ENCODE results near the gene MERTK. TPM values are rescaled to one million over a fixed set of nuclear protein-coding genes. Genes with fewer than 3 reads are reported as not detected.

MERTK gene
- total RNA-seq, 4 donors from 2014 or later = 32.4 to 102 (median 75.1) TPM

DNA sequence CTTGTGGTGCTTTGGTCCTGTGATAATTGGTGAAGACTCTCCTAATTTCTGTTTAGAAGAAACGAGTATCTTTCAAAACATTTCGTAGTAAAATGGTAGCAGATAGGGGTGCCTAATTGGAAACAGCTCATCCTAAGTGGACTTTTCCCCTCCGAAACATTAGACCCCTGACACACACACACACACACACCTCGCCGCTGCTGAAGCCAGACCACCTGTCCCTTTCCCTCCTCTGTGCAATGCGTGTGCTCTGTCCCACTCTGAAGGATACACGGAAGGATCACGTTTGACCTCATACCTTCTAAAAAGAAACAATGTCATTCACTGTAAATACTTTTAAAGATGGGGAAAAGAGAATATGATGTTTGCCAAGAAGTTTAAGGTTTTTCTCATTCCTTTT is 120.4 kb downstream of the MERTK start:
- TF ChIP-seq, protein P1, sequence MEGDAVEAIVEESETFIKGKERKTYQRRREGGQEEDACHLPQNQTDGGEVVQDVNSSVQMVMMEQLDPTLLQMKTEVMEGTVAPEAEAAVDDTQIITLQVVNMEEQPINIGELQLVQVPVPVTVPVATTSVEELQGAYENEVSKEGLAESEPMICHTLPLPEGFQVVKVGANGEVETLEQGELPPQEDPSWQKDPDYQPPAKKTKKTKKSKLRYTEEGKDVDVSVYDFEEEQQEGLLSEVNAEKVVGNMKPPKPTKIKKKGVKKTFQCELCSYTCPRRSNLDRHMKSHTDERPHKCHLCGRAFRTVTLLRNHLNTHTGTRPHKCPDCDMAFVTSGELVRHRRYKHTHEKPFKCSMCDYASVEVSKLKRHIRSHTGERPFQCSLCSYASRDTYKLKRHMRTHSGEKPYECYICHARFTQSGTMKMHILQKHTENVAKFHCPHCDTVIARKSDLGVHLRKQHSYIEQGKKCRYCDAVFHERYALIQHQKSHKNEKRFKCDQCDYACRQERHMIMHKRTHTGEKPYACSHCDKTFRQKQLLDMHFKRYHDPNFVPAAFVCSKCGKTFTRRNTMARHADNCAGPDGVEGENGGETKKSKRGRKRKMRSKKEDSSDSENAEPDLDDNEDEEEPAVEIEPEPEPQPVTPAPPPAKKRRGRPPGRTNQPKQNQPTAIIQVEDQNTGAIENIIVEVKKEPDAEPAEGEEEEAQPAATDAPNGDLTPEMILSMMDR (IDR thresholded peaks at IDR 0.05; ENCODE audit: low read depth) = no peak

DNA sequence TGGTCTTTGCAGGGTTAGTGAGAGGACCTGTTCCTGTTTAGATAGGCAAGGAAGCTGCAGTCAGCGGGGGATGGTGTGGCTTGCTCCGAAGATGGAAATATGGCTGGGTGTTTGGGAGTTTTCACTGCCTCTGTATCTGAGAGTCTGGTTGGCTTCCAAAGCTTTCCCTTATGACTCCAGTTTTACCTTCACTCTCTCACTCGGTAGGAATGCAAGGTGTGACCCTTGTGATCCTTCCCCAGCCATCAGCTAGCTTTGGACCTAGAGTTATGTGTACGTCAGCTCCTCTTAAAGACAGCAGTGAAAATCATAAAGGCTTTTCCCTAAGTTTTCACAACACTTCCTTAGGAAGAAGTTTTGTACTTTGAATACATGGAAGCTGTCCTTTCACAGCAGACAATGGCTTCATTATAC is 121.2 kb downstream of the MERTK start:
- TF ChIP-seq, protein P1 (IDR thresholded peaks at IDR 0.05; ENCODE audit: low read depth) = no peak

DNA sequence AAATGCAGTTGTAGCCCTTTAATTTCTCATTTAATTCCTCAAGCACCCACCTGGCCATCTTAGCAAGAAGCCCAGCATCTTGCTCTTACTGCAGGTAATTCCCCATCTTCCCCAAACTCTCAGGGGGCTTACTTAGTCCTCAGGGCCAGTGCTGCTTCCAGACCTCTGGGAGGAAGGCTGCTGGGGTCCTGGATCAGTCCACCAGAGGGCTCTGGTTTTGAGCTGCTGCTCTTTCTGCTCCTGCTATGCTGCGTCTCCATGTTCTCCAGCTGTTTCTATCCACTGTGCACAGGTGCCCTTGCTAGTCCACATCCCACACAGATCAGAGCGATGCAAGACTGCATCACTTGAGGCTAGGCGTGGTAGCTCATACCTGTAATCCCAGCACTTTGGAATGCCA is 122.2 kb downstream of the MERTK start:
- TF ChIP-seq, protein P1 (IDR thresholded peaks at IDR 0.05; ENCODE audit: low read depth) = no peak

DNA sequence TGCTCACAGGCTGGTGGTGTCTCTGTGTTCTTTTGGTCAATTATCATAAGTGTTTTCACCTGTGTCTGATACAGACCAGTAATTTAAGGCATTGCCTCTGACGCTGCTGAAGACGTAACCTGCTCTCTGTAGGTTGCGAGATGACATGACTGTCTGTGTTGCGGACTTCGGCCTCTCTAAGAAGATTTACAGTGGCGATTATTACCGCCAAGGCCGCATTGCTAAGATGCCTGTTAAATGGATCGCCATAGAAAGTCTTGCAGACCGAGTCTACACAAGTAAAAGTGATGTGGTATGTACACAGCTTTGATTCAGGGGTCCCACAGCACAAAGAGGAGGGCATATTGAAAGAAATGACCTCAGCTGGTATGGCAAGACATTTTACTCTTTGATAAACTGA is 122.9 kb downstream of the MERTK start:
- TF ChIP-seq, protein P1 (IDR thresholded peaks at IDR 0.05; ENCODE audit: low read depth) = no peak

DNA sequence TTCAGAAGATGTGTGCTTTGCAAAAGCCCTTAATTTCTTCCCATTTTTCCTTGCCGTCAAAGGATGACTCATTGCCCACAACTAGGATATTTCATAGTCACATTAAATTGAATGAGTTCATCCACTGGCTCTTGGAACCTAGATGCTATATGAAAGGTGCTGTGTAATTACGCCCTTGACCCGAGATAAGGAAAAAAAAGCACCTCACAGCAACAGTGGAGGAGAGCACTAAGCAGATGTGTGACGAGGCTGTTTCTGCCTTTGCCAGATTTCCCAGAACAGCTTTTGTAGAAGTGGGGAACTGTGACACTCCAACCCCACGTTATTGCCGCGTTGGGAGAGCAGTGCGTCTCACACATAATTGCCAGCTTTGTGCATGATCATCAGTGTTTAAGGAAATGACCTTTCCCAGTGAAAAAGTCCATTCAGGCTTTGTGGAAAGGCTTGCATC is 123.4 kb downstream of the MERTK start:
- TF ChIP-seq, protein P1 (IDR thresholded peaks at IDR 0.05; ENCODE audit: low read depth) = no peak

DNA sequence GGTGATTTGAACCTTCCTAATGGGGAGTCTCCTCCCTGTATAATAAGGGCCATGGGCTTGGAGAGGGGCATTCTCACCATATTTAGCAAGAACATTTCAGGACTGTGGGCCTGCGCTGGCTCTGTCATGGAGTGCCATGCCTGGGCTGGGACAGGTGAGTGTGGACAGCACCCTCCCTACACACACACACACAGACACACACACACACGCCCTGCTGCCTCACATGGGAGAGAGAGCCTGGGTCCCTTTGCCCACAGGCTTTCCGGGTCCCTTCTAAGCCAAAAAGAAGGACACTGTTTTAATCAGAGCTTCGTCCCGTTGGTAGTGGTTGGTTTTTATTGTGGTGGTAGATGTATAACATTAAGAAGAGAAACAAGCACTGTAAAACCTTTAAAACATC is 125.3 kb downstream of the MERTK start:
- TF ChIP-seq, protein P1 (IDR thresholded peaks at IDR 0.05; ENCODE audit: low read depth) = no peak

DNA sequence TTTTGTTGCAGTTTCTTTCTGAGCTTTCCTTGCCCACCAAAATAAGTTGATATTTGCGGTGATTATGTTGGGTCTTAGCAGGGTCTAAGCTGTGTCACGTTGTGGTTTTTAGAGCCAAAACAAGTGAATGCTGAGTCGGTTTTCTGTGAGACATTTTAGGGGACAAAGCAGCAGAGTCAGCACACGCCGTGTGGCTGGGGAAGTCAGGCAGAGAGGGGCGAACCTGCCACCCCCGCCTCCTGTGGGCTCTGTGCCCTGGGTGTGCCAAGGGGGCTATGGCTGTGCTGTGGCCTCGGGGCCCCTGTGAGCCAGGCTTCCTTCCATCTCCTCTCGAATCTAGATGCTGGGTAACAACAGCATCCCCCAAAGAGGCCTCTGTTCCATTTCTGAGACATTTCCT is 125.8 kb downstream of the MERTK start:
- TF ChIP-seq, protein P1 (IDR thresholded peaks at IDR 0.05; ENCODE audit: low read depth) = no peak

All from subcutaneous adipose tissue (tissue), 4 donors.